ENCODE data around the gene KIF11.

The KIF11 gene

DNA sequence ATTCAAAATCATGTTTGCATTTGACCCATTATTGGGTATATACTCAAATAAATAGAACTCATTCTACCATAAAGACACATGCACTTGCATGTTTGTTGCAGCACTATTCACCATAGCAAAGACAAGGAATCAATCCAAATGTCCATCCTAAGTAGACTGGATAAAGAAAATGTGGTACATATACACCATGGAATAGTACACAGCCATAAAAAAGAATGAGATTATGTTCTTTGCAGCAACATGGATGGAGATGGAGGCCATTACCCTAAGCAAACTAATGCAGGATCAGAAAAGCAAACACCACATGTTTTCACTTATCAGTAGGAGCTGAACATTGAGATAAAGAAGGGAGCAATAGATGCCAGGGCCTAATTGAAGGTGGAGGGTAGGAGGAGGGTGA is 84.8 kb downstream of the KIF11 start:
- no peak for DNase-seq (ENCODE audit: low read depth in 2 of 2)

DNA sequence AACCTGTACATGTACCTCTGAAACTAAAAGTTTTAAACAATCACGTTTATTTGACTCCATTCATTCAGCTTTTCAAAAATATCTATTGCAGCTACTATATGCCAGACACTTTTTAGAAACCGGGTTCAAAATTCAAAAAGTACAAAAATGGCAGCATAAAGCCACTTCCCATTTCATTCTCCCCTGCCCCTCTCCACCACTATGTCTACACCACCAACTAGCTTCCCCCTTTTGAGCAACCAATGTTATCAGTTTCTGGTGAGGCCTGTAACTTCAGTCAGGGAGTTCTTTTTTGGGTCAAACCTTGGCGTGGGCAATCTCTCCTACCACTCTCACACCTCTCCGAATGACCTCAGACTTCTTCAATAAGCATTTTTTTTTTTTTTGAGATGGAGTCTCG is 85.3 kb downstream of the KIF11 start:
- no peak for DNase-seq (ENCODE audit: low read depth in 2 of 2)

DNA sequence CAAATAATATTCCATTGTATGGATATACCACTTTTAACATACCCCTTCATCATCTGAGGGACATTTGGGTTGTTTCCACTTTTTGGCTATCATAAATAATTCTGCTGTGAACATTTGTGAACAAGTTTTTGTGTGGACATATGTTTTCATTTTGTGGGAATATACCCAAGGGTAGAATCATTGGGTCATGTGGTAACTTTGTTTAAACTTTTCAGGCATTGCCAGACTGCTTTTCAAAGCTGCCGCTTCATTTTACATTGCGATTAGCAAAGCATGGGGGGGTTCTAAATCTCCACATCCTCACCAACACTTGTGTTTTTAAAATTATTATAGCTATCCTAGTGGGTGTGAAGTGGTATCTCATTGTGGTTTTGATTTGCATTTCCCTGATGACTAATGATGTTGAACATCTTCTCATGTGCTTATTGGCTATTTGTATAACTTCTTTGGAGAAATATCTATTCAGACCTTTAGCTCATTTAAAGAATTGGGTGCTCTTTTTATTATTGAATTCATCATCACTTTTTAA is 88.4 kb downstream of the KIF11 start:
- DNase-seq (ENCODE audit: low read depth in 2 of 2), result no peak

DNA sequence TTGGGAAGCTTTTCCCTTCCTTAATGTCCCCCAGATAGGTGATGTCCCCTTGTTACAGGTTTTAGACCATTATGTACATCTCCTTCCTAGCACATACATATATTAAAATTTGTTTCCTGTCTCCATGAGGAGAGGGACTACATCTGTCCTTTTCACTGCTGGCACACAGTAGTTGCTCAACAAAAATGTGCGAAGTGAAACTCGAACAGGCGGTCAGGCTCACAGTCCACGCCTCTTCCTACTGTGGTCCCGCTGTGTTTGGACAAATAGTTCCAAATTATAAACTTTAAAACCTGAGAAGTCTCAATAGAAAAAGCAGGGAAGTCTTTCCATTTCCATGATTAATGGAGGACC is 95.6 kb downstream of the KIF11 start:
- DNase-seq (ENCODE audit: low read depth in 2 of 2), result no peak

DNA sequence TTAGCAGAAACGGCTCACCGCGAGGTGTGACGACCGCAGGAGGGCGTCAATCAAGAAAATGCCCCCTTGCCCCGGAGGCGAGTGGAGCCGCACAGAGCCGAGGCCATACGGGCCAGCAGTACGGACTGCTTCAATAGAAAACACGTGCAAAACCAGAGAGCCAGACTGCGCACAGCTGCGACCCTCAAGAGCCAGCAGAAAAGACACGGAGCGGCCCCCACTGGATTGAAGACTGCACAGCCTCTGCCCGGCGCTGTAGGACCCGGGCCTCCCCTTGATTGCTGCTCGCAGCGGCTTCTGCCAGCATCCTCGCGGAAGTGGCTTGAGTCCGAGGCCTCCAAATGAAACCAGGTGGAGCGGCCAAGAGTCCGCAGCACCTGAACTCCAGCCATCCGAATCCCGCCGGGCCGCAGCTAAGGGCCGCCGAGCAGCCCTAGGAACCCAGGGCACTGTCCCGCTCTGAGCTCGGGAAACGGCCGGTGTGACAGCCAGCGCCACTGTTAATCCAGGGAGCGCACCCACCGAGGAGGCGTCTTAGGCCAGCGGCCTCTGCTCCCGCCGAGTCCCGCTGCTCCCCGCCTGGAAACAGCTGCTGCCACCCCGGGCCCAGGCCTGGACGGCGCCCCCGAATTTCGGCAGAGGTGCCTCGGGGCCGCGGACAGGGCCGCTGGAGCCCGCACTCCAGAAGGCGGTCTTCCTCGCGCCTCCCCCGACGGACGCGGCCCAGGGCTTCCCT is 96.2 kb downstream of the KIF11 start:
- no peak for DNase-seq (ENCODE audit: low read depth in 2 of 2)

DNA sequence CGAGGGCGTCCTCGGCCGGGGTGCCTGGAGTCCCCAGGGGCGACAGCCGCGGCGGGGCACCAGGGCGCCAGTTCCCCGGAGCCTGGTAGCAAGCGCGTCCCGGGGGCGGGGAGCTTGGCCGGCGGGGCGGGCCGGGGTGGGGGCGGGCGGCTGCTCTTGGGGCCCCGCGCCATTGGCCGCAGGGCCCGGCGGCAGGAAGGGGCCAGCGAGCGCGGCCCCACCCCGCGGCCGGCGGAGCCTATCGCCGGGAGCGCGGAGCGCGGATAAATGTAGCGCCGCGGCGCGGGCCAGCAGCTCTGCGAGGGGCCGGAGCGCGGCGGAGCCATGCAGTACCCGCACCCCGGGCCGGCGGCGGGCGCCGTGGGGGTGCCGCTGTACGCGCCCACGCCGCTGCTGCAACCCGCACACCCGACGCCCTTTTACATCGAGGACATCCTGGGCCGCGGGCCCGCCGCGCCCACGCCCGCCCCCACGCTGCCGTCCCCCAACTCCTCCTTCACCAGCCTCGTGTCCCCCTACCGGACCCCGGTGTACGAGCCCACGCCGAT is 96.8 kb downstream of the KIF11 start, which contains the start of gene HHEX:
Gene HHEX (plus strand): TSS at position 293 of the 548 bp plus-strand sequence. CDS start 32 bp downstream, at position 325.
- no peak for DNase-seq (ENCODE audit: low read depth in 2 of 2)

DNA sequence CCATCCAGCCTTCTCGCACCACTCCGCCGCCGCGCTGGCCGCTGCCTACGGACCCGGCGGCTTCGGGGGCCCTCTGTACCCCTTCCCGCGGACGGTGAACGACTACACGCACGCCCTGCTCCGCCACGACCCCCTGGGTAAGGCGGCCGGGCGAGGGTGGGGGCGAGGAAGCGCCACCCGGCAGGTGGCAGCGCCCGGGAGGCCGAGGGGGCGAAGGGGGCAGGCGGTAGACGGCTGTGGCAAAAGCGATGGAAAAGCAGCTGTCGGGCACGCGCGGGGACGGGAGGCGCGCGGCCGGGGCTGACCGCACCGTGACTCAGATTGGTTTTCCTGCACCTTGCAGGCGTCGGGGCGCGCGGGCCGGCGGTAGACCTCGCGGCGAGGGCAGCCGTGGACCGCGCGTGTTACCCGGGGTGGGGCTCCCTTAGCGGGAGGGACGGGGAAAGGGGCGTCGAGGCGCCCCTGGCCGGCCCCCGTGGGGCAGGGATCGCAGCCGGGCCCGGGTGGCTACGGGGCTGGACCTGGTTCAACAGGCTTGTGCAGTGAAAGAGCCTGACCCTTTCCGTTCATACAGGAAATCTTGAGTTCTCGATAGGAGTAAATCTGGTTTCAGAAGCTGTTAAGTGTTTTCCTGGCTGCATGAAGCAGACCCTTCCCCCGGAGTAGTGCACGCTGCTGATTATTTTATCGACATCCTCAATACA is 97.4 kb downstream of the KIF11 start:
- peak in 1 of 2 experiments; percentile 40 for DNase-seq (ENCODE audit: low read depth in 2 of 2)

DNA sequence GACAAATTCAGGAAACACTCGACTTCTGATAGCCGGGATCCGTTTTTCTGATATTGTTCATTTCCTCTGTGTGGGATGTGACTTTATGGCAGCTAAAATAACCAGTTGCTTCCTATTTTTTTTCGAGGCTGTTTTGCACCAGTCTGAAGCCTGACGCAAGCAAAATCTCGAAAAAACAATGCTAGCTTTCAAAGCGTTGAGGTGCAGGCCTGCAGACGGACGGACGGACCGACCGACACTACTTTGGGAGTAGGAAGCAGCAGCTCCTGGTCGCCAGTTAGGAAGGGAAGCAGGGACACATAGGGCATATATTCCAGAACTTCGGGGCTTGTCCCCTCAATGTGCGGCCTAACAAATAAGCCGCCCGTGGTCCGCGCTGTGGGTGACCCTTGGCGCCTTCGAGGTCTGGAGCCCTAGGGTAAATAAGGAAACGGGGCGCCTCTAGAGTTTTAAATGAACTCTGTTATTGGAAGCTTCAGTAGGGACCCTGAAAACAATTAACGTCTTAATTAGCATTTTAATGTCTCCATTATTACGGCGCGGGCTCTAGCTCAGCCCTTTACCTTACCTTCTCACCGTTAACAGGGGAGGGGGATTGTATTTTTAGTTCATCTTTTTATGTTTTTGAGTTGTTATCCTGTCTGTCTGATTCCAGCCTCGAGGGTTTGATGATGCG is 98.1 kb downstream of the KIF11 start:
- no peak for DNase-seq (ENCODE audit: low read depth in 2 of 2)

DNA sequence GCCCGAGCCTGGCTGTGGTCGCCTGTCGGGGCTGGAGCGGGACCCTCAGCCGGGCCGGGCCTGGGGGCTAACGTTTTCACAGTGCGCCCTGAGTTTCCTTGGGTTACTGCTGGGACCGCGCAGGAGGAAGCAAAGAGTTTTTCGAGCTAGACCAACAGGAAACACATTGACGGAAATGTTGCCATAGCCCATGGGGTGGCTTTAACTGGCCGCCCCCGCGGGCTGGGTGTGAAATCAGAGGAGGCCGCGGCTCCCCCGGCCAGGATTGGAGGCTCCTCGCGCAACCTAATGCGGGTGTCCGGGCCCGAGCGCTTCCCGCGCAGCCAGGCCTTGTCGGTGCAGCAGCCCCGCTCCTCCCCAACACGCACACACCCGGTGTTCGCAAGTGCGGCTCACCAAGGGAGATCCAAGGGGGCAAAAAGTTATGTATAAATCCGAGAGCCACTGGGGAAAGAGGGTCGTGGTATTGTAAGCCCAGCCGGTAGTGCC is 98.7 kb downstream of the KIF11 start:
- DNase-seq (ENCODE audit: low read depth in 2 of 2), result no peak

DNA sequence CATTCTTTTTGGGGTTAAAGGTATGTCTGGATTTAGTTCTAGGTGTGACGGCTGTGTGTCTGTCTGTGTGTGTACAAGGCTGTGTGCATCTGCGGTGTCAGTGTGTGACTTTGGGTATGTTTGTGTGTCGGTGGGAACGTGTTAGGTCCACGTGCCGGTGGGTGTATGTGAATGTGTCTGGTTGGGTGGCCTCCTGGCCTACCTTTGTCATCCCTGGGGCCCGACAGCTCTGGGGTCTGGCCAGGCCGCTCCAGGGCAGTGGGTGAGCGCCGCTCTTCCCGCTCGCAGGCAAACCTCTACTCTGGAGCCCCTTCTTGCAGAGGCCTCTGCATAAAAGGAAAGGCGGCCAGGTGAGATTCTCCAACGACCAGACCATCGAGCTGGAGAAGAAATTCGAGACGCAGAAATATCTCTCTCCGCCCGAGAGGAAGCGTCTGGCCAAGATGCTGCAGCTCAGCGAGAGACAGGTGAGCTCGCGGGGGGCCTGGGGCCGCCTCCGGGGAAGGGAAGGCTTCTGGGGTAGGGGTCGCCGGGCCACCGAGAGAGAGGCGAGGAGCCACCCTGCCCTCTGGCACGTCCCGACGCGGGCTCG is 99.2 kb downstream of the KIF11 start:
- DNase-seq (ENCODE audit: low read depth in 2 of 2), result no peak

DNA sequence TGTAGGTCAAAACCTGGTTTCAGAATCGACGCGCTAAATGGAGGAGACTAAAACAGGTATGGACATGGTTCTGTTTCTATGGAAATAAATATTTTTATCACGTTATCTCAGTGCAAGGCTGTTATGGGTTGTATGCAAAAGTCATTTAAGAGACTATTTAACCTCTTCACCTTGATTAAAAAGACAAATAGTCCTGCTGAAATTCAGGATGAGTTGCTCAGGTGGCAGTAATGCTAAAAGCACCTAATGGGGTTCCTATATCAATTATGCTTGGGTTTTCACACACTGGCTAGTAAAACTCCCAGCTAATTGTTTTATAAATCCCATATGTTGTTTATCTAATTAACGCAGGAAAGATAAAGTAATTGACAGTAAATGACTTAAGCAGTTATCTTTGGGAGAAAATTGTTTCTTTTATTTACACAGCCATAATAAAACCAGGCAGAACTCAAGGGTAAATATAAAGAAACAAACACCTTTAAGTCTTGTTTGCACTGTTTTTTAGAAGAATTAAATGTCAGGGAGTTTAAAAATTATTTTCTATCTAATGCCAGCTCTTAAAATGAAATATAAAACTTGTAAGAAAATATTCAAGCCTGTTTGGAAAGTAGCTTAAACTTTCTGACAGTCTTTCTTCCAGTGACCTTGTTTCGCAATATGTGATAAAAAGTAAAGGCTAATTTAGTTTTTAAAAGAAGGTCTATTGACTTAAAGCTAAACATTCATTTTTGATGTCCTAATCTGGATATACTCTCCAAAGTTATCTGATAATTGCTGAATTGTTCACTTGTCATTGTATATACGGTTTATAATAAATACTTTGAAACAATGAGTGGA is 100.0 kb downstream of the KIF11 start:
- no peak for DNase-seq (ENCODE audit: low read depth in 2 of 2)

DNA sequence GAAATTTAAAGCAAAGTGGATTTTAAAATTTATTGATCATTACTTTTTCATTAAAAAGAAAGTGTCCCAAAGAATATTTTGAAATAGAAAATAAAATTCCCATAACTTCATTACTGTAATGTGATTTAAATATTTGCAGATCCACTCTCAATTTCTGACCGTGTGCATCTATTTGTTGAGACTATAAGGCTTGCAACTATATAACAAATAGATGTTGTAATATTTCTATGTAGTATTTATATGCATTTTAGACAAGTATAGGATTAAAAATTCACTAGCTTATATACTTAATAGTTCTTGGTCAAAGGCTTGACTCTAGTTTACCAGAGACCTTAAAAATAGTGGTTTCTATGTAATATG is 100.6 kb downstream of the KIF11 start:
- no peak for DNase-seq (ENCODE audit: low read depth in 2 of 2)

DNA sequence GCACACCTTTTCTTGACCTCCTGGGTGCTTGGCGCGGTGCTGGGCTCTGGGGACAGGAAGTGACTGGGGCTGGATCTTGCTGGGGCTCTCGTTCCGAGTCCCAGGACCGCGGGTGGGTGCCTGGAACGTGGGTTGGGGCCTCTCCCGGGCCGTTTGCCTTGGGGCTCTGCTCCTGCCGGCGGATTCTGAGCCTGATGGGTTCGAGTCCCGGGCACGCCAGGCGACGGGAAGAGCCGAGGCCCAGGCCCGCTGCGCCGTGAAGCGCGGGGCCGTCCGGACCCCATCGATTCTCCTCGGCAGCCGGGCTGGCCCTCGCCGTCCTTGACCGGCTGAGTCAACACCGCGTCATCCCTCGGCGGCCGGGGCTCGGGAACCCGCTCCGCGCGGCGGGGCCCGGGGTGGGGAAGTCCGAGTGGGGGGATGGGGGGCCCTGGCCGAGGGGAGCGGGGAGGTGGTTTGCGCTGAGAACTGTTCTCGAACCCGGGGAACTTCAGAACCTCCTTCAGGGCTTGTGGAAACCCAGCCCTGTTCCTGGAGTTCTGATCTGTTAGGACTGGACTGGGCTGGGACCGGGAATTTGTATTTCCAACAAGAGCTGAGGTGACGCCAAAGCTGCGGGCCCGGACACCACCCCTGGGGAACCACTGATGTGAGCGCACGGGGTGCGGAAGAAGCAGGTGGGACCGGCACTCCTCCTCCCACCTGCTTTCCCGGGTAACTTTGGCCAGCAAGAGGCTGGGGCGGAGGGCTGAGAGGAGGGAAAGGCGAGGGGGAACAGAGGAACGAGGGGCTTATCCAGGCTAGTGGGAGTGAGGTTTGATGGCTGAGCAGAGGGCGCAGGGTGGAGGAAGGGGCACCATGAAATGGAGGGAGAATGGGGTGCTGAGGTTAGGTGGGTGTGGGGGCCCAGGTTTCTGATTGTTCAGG is 103.0 kb downstream of the KIF11 start:
- DNase-seq (ENCODE audit: low read depth in 2 of 2), result no peak

DNA sequence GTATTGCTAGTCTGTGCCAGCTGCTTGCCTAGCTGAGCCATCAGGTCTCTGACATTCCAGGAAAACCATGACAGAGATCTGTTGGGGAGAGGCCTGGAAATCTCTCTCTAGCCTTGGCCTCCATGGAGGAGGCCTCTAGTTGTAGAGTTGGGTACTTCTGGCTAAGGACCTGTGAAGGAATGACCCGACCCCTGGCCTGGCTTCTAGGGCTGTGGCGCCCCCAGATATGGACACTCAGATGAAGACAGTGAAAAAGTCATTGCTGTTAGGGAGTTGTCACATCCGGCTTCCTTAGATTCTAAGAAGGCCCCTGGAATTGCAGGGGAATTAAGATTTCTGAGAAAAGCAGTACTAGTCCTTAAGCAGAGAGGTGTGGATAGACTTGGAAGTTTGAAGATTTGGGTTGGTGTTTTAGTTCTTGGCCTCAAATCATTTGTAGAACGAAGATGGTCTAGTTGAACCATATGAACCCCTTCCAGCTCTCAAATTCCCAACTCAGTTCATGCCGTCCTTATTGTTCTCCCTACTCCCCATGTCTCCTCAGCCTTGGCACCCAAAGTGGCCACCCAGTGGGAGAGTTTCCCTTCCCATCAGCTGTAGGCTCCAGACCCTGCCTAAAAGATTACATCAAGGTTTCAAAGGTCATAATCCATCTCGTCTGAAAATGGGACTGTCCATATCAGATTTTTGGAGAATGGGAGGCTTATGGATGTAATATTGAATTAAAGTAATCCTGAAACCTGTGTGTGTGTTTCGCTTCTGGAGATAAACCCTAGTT is 103.9 kb downstream of the KIF11 start:
- no peak for DNase-seq (ENCODE audit: low read depth in 2 of 2)

DNA sequence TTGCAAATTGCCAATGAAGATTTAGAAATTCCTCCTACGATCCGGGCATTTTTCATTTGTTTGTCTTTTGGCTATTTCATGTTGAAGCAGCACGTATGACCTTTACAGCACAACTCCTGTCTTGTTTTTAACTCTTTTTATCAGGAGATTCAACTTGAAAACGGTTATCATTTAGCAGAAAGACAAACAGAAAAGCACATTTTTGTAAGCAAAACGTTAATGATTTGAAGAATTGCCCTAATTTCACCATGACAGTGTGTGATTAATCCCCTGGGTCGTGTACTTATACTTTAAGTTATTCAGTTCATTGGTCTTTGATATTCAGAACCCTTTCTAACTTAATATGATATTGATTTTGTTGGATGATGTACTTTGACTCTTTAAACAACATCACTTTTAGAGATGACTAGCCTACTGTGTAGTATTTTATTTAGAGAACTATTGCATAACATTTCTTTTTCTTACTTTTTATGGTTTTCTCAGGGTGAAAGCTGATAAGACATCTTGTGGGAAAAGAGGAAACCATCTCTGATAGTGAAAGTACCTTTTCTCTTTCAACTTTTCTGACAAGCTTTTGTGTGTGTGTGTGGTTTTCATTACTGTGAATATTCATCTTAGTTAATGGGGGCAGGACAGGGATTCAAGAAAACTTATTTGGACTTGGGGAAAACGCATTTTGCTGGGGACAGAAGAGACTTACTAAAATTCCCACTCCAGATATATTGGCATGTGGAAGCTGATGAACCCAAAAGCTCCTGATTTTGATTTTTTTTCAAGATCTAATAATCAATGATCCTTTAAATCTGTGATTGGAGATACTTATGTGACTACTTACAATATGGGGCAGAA is 105.0 kb downstream of the KIF11 start:
- no peak for DNase-seq (ENCODE audit: low read depth in 2 of 2)

DNA sequence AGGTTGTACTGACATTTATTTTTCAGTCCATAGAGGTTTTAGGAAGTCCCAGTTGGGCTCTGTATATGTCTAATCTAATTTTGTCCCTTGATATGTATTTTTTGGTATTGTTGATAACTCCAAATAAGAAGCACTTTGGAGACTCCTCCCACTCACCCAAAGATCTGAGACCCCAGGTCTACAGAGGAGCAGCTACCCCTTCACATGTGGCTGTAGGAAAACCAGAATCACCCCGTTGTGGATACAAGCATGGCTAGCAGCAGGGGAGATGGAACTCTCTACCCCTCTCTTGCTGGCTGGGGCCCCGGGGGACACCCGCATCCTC is 106.2 kb downstream of the KIF11 start:
- no peak for DNase-seq (ENCODE audit: low read depth in 2 of 2)

DNA sequence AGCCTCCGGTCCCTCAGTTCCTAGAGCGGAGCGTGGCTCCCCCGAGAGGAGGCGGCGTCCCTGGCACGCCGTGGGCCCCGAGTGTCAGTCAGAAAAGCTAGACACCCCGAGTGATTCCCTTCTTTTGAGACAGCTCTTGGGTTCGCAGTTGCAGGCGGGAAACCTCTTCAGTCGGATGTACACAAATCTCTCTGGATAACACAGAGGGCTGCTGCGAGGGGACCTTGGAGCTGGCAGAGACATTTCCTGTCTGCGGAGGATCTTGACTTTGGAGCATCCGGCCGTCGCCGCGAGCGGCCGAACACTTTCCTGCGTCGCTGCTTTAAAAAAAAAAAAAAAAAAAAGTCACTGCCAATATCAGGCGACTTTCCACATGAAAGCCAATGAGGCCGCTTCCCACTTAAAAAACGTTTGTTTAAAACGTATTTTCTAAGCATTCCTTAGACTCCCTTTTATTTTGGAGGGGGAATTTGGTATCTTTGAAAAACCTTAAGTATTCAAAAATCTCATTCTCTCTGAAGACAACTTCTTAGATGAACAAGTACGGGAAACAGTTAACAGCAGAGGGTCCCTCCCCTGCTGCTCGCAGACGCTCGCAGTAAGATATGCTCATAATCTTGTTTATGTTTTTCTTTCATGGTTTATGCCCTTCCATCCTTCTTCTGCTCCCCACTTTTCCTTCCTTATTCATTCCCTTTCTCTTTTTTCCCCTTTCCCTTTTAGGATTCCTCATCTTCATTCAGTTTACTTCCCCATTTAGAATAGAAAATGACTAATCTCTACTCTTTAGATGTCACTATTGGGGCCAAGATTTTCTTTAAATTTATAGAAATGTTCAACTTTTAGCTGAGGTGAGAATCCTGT is 106.8 kb downstream of the KIF11 start:
- DNase-seq (ENCODE audit: low read depth in 2 of 2), result no peak
